Dedifferentiated amniotic fluid mesenchymal stem cell (primary cell): ENCODE measurements around the gene ZNF593OS.

Source experiments
- DNase-seq: peaks from one replicate; pipeline ENCODE4 v3.0.0-alpha.2; 2016; ENCODE audit errors: extremely low spot score

ZNF593OS gene

DNA sequence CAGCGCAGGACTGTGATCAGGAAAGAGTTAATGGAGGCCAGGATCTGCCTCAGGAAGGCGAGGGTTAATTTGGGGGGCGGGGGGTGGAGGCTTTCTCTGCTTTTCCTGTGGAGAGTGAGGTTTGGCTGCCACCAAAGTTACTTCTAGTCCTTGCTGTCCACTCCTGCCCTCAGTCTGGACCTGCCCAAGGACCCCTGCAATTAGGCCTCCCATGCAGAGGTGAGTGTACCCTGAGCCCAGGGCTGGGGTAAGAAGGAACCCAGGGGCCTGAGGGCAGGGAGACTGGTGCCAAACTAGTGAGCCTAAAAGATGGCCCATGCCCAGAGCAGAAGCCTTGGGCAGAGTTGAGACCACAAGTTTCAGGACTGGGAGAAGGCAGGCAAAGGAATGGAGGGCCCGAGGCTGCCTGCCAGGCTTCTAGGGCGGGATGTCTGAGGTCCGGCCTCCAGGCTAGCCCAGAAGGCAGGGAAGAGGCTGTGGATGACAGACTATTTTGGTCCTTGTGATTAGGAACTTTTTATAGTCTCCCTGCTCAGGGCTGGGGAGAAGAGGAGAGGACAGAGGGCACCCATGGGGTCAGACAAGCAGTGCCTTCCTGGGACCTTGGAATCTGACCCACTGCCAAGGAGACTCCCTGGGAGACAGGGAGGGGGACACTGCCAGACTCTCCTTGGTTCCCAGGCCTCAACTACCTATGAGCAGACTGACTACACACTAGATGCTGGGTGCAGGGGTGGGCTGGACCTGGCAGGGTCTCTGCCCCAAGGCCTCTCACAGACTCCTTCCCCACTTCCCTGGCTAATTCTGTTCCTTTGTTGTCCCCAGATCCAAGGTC is 12.5 kb downstream of the ZNF593OS start, which contains the start of gene FAM110D:
Gene FAM110D, plus strand, starts transcription at position 172 of the 835 bp plus-strand sequence. CDS start 2,213 bp downstream, outside the sequence.
- DNase-seq, result no peak

DNA sequence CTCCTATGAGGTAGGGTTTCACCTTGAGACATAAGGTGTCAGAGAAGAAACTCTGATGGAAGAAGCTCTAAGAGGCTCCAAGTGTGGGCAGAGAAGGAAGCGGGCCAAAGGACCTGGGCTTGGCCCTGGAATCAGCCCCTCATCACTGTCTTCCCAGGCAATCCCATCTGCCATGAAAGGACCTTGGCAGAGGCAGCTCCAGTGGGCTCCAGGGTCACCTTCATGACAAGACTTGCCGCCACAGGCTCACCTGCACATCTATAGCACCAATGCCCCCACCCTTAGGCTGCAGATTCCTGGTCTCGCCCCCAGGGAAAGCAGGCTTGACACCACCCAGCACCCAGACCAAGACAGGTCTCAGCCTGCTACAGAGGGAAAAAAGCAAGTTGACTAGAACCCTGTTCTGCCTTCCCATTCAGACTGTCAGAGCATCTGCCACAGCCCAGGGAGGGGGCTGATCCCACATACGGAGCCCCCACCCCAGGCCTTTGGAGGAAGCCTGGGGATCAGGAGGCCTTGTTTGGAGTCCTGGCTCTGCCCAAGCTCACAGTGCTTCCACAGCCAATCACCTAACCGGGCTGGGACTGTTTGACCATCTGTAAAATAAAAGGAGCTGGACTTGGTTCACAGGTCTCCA is 13.2 kb downstream of the ZNF593OS start:
- no peak for DNase-seq

- DNase-seq, result no peak
These were observed 15.2 kb downstream of the ZNF593OS start for GRCh38 chr1:26156285-26157038.

- DNase-seq, result no peak
These were observed 16.0 kb downstream of the ZNF593OS start for GRCh38 chr1:26155370-26156284.

DNA sequence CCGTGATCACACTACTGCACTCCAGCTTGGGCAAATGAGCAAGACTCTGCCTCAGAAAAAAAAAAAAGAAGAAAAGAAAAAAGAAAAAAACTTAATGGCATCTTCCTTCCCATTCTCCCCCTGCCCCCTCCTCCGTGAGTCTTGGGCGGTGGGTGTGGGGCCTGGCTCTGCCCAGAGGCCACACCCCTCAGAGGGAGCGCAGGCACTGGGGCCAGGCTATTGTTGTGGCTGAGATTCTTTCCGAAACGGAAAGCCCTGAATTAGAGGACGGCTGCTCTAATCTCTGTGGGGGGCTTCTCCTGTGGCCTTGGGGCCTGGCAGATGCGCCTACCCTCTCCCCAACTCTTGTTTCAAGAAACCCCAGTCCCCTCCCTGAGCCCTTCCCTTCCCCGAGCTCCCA is 16.9 kb downstream of the ZNF593OS start:
- DNase-seq, result no peak

- DNase-seq, result no peak
These were observed 17.6 kb downstream of the ZNF593OS start for GRCh38 chr1:26153966-26154532.

DNA sequence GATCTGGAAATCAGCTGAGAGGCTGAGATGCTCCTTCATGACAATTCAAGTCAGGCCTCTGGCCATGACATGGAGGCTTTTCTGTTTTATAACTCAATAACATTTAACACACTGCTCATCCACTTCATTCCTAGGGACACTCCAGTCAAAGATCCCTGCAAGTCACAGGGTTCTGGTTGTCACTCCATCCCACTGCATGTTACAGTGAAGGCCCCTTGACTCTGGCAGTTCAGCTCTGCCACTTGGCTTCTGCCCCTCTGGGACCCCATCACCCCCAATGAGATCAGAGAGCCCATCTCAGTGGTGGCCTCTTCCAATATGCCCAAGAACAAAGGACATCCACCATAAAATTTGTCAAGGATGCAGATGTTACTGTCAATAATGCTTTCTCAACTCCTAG is 22.7 kb downstream of the ZNF593OS start:
- DNase-seq, result no peak

DNA sequence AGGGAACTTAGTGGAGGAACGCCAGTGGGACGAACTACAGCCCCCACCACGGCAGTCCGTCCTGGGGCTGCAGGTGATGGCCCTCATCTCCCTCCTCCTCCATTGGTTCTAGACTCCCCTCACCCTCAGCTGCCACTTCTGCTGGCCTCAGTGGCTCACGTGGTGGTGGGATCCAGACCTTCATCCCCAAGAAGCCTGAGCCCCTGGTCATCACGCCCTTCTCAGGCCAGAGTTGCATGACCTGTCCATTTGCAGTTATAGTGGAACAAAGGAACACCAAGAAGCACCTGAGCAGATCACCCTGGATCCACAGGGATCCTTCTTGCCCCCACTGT is 25.7 kb downstream of the ZNF593OS start:
- no peak for DNase-seq

DNA sequence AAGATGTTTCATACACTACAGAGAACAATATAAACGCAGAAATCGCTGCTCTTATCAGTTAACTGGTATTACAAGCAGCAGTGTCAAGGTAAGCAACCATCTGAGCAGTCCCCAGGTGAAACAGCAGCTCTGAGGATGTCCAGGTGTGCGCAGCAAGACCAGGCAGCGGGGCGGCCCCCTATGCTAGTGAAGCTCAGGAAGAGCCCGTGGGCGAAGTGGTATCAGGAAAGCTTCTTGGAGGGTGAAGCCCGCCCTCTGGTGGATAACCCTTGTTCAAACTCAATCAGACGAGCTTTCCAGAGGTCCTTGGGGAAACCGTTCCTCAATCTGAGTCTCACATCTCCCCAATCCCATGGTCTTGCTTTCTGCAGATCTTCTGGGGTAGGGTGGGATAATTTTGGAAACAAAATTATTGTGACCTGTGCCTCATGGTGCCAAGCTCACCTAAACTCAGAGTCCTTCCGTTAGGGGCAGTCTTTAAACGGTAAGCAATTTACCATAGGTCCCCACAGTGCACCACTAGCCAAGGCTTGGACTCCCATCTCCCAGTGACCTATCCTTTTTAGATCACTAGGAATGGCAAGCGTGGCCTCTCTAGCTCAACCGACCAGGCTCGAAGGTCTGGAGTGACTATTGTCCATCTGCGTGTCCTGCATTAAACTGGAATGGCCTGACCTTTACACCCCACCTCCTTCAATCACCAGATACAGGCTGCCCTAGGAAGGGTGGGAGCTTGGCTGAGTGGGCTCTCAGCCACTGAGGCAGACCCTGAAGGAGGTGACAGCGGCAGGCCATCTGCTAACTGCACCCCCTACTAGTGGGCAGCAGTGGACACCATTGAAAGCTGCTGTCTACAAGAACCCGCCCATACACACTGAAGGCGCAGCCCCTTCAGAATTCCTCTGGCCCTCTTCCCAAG is 26.3 kb downstream of the ZNF593OS start:
- peak; percentile 82 for DNase-seq

GRCh38 chr1:26142159-26142558 is 29.5 kb downstream of the ZNF593OS start:
- DNase-seq, result no peak

DNA sequence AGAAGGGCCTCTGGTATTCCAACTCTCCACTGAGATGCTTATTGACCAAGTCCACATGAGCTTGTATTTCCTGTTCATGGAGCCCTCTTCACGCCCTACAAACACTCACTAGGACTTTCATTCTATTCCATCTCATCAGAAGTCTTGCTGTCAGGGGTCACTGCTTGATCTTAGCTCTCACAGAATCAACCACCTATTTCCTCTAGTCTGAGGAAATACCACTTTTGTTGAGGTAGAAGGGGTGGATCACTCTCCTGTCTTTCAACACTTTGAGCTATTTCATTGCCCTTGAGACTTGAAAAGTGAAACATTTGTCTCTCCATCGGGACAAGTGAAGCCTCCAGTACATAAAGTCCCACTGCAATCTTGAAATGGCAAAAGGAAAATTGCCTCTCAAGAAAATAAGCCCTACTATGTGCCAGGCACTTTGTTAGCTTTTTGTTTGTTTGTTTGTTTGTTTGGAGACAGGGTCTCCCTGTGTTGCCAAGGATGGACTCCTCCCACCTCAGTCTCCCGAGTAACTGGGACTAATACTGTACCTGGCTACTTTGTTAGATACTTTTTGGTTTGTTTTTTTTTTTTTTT is 32.6 kb downstream of the ZNF593OS start:
- no peak for DNase-seq

GRCh38 chr1:26134466-26134865 is 37.2 kb downstream of the ZNF593OS start:
- no peak for DNase-seq

- DNase-seq, result no peak
These were observed 38.8 kb downstream of the ZNF593OS start for GRCh38 chr1:26132834-26133167.

- DNase-seq, result no peak
These were observed 39.4 kb downstream of the ZNF593OS start for GRCh38 chr1:26132128-26132833.

DNA sequence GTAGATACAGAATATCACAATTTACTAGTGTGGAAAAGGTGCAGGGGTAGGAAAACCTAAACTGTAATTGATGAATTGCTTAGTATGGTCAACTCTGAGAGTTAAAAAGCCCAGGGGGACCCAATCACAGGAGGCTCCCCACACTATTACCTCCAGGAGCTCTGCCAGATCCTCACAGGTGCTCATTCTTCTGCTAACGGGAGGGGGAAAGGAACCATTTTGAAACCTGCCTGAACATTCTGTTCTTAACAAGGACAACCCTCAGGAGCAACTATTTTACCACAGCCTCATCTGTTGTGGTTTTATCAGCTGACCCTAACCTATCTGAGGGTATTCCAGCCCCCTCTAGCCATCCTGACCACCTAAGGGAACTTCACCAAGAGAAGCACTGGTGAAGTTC is 40.9 kb downstream of the ZNF593OS start:
- no peak for DNase-seq

GRCh38 chr1:26129778-26130177 is 41.9 kb downstream of the ZNF593OS start:
- DNase-seq, result no peak

DNA sequence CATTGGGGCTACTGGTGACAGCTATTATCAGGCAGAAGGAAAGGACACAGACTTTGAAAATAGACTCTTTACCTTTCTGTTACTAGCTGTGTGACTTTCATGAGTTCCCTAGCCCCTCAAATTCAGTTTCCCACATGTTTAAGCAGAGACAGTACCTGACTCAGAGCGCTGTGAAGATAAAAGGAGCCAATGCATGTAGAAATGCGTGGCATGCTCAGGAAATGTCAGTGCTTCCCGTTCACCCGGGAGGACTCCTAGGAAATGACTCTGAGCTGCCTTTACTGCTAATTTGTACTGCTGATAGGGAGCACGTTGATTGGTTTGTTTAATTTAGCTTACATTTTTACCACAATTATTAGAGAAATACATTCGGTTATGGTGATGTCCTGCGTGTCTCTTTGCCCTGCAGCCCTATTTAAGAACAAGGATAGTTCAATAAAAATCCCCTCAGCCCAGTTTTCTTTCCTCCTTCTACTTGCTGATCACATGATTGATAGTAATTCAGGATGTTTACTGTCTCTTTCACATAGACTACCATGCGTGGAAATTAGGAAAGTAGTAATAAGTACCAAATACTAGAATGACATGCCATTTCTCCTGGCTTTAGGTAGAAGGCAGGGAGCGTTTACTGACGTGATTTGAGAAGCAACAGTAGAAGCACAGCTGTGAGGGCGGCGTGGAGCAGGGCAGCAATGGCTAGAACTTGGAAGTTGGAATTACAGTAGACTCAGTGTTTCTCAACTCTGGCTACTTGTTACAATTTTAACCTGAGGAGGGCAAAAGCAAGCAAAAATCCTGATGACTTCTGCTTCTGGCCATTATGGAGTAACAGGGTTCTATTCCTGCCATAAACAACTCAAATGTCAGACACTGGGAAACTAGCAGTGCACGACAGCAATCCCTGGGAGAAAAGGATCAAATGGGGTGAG is 44.1 kb downstream of the ZNF593OS start:
- no peak for DNase-seq
